Lower leg skin (tissue), 3 donors: ENCODE measurements around the gene BAZ1A.

Experiments
- POLR2A ChIP-seq, 2 donors: fragments of 450-650 bp; IDR thresholded peaks; one replicate each; pipeline ENCODE4 v1.6.1; 2016 to 2017; ENCODE audit warnings: antibody characterized with exemption in 2 of 2, mild to moderate bottlenecking in 1 of 2, moderate library complexity in 1 of 2
- TF ChIP-seq, protein P1 (sequence below), 3 donors: fragments of 450-650 bp; IDR thresholded peaks; one replicate each; pipeline ENCODE4 v1.5.1; 2016; ENCODE audit warnings: antibody characterized with exemption in 3 of 3, mild to moderate bottlenecking in 3 of 3, moderate library complexity in 2 of 3

GRCh38 chr14:34913619-34914018, 38.5 kb upstream of the BAZ1A start:
- TF ChIP-seq, protein P1, sequence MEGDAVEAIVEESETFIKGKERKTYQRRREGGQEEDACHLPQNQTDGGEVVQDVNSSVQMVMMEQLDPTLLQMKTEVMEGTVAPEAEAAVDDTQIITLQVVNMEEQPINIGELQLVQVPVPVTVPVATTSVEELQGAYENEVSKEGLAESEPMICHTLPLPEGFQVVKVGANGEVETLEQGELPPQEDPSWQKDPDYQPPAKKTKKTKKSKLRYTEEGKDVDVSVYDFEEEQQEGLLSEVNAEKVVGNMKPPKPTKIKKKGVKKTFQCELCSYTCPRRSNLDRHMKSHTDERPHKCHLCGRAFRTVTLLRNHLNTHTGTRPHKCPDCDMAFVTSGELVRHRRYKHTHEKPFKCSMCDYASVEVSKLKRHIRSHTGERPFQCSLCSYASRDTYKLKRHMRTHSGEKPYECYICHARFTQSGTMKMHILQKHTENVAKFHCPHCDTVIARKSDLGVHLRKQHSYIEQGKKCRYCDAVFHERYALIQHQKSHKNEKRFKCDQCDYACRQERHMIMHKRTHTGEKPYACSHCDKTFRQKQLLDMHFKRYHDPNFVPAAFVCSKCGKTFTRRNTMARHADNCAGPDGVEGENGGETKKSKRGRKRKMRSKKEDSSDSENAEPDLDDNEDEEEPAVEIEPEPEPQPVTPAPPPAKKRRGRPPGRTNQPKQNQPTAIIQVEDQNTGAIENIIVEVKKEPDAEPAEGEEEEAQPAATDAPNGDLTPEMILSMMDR (IDR thresholded peaks at IDR 0.05): no peak
- no peak for TF ChIP-seq POLR2A (IDR thresholded peaks at IDR 0.05)
